ENCODE data around the gene TTC9B. TPM values are rescaled to one million over a fixed set of nuclear protein-coding genes. Genes with fewer than 3 reads are reported as not detected.

Gene TTC9B
- total and polyA plus RNA-seq, 2 donors from 2014 or later: not detected

GRCh38 chr19:40200341-40201099, 17.7 kb downstream of the TTC9B start:
- no peak overlapping the region for H3K4me3 ChIP-seq (ENCODE audit: low read length in 3 of 3)
- H3K9ac ChIP-seq (ENCODE audit: low read length in 3 of 3): no peak overlapping the region
- H3K27me3 ChIP-seq (ENCODE audit: control insufficient read depth, insufficient read depth, low read length): no peaks in the 10 kb centered on the region
- no peaks in the 10 kb centered on the region for H3K4me1 ChIP-seq (ENCODE audit: control insufficient read depth in 2 of 3, insufficient read depth in 2 of 3, low read depth in 1 of 3, low read length in 3 of 3)
- H3K27ac ChIP-seq (ENCODE audit: low read depth in 2 of 2, low read length in 2 of 2): no peak overlapping the region
- intact Hi-C loops (cut with DNase I): no loop called here
- H3K36me3 ChIP-seq (ENCODE audit: control insufficient read depth in 2 of 3, insufficient read depth in 3 of 3, low read length in 3 of 3): peaks cover 0 to 6% (median 0%) of the 10 kb centered on the region in 3 donors
- peaks cover 0 to 4% (median 0%) of the 10 kb centered on the region in 3 donors for H3K9me3 ChIP-seq (ENCODE audit: control insufficient read depth in 2 of 3, insufficient read depth in 1 of 3, low read length in 3 of 3)
- TF ChIP-seq CTCF (IDR thresholded peaks at IDR 0.05; ENCODE audit: borderline replicate concordance, extremely low read depth, insufficient read depth): no peak
- DNase-seq: no peak
- no peak for FAIRE-seq

- no peaks in the 10 kb centered on the region for H3K4me1 ChIP-seq (ENCODE audit: control insufficient read depth in 2 of 3, insufficient read depth in 2 of 3, low read depth in 1 of 3, low read length in 3 of 3)
- H3K36me3 ChIP-seq (ENCODE audit: control insufficient read depth in 2 of 3, insufficient read depth in 3 of 3, low read length in 3 of 3): peaks cover 0 to 4% (median 0%) of the 10 kb centered on the region in 3 donors
- no peak overlapping the region for H3K4me3 ChIP-seq (ENCODE audit: low read length in 3 of 3)
- no peak overlapping the region for H3K9ac ChIP-seq (ENCODE audit: low read length in 3 of 3)
- no peak for TF ChIP-seq CTCF (IDR thresholded peaks at IDR 0.05; ENCODE audit: borderline replicate concordance, extremely low read depth, insufficient read depth)
- intact Hi-C loops (cut with DNase I): no loop called here
- H3K27me3 ChIP-seq (ENCODE audit: control insufficient read depth, insufficient read depth, low read length): no peaks in the 10 kb centered on the region
- FAIRE-seq (no peak), DNase-seq (no peak)
- no peak overlapping the region for H3K27ac ChIP-seq (ENCODE audit: low read depth in 2 of 2, low read length in 2 of 2)
- H3K9me3 ChIP-seq (ENCODE audit: control insufficient read depth in 2 of 3, insufficient read depth in 1 of 3, low read length in 3 of 3): no peaks in the 10 kb centered on the region
Measured at GRCh38 chr19:40198272-40198990, 19.8 kb downstream of the TTC9B start.

- H3K27me3 ChIP-seq (ENCODE audit: control insufficient read depth, insufficient read depth, low read length): no peaks in the 10 kb centered on the region
- intact Hi-C loops (cut with DNase I): no loop called here
- H3K4me1 ChIP-seq (ENCODE audit: control insufficient read depth in 2 of 3, insufficient read depth in 2 of 3, low read depth in 1 of 3, low read length in 3 of 3): peaks cover 0 to 9% (median 0%) of the 10 kb centered on the region in 3 donors
- no peaks in the 10 kb centered on the region for H3K9me3 ChIP-seq (ENCODE audit: control insufficient read depth in 2 of 3, insufficient read depth in 1 of 3, low read length in 3 of 3)
- TF ChIP-seq CTCF (IDR thresholded peaks at IDR 0.05; ENCODE audit: borderline replicate concordance, extremely low read depth, insufficient read depth): no peak
- H3K27ac ChIP-seq (ENCODE audit: low read depth in 2 of 2, low read length in 2 of 2): no peak overlapping the region
- FAIRE-seq (no peak), DNase-seq (no peak)
- no peak overlapping the region for H3K4me3 ChIP-seq (ENCODE audit: low read length in 3 of 3)
- no peak overlapping the region for H3K9ac ChIP-seq (ENCODE audit: low read length in 3 of 3)
- no peaks in the 10 kb centered on the region for H3K36me3 ChIP-seq (ENCODE audit: control insufficient read depth in 2 of 3, insufficient read depth in 3 of 3, low read length in 3 of 3)
Measured at GRCh38 chr19:40193587-40193849, 24.7 kb downstream of the TTC9B start.
